Adipocyte (in vitro differentiated cells): ENCODE data around the gene ALOX15.
"Not testable (repeated sequence)": the region's sequence is repeated elsewhere in the genome, so short reads cannot be mapped to it uniquely, and the experiment has no call there.

Experiments used
- DNase-seq: peaks from one replicate; pipeline ENCODE4 v3.0.0-alpha.2; 2015; ENCODE audit warnings: low read depth
- H3K27me3 ChIP-seq: replicated peaks from 2 replicates; pipeline ENCODE4 v1.7.0; 2013; ENCODE audit warnings: mild to moderate bottlenecking, low read length, moderate library complexity; ENCODE audit not compliant: control insufficient read depth, insufficient read depth
- H3K36me3 ChIP-seq: 2 replicates; pipeline ENCODE4 v1.7.0; 2013; ENCODE audit warnings: low read length, mild to moderate bottlenecking, moderate library complexity; ENCODE audit not compliant: control insufficient read depth, insufficient read depth, severe bottlenecking
- H3K4me1 ChIP-seq: 2 replicates; pipeline ENCODE4 v1.7.0; 2013; ENCODE audit warnings: mild to moderate bottlenecking, low read length, moderate library complexity; ENCODE audit not compliant: control insufficient read depth, insufficient read depth
- H3K4me3 ChIP-seq: 2 replicates; pipeline ENCODE4 v1.7.0; 2013; ENCODE audit warnings: mild to moderate bottlenecking, low read length, moderate library complexity
- H3K9ac ChIP-seq: 2 replicates; pipeline ENCODE4 v1.7.0; 2013; ENCODE audit warnings: mild to moderate bottlenecking, low read length, moderate library complexity
- H3K9me3 ChIP-seq: 2 replicates; pipeline ENCODE4 v1.7.0; 2013; ENCODE audit warnings: mild to moderate bottlenecking, low read length, moderate library complexity; ENCODE audit not compliant: control insufficient read depth

ALOX15 gene

GRCh38 chr17:4610656-4611055 lies 30.8 kb downstream of the ALOX15 start:
- Histone ChIP-seq H3K4me3 (no peak overlapping the region), H3K4me1 (peaks cover 14% of the 10 kb centered on the region), H3K27me3 (peaks cover 22% of the 10 kb centered on the region), H3K9me3 (no peaks in the 10 kb centered on the region), H3K36me3 (no peaks in the 10 kb centered on the region), H3K9ac (no peak overlapping the region)
- DNase-seq = no peak

GRCh38 chr17:4610162-4610561 lies 31.3 kb downstream of the ALOX15 start:
- Histone ChIP-seq H3K36me3 (no peaks in the 10 kb centered on the region), H3K4me3 (no peak overlapping the region), H3K9me3 (no peaks in the 10 kb centered on the region), H3K27me3 (peaks cover 22% of the 10 kb centered on the region), H3K4me1 (peaks cover 17% of the 10 kb centered on the region), H3K9ac (no peak overlapping the region)
- no peak for DNase-seq

- no peak for DNase-seq
- H3K4me3 ChIP-seq = no peak overlapping the region
- peaks cover 22% of the 10 kb centered on the region for H3K27me3 ChIP-seq
- H3K9ac ChIP-seq = no peak overlapping the region
- H3K9me3 ChIP-seq = no peaks in the 10 kb centered on the region
- H3K36me3 ChIP-seq = no peaks in the 10 kb centered on the region
- peaks cover 18% of the 10 kb centered on the region for H3K4me1 ChIP-seq
Measured at GRCh38 chr17:4609761-4610160, 31.7 kb downstream of the ALOX15 start.

GRCh38 chr17:4607773-4608187 lies 33.7 kb downstream of the ALOX15 start:
- Histone ChIP-seq H3K36me3 (no peaks in the 10 kb centered on the region), H3K4me3 (no peak overlapping the region), H3K27me3 (peaks cover 17% of the 10 kb centered on the region), H3K9ac (no peak overlapping the region), H3K4me1 (peaks cover 25% of the 10 kb centered on the region), H3K9me3 (no peaks in the 10 kb centered on the region)
- peak; percentile 60 for DNase-seq

GRCh38 chr17:4607261-4607741 lies 34.2 kb downstream of the ALOX15 start:
- H3K4me1 ChIP-seq = peaks cover 25% of the 10 kb centered on the region
- no peak for DNase-seq
- H3K36me3 ChIP-seq = no peaks in the 10 kb centered on the region
- H3K4me3 ChIP-seq = no peak overlapping the region
- H3K9me3 ChIP-seq = no peaks in the 10 kb centered on the region
- peaks cover 17% of the 10 kb centered on the region for H3K27me3 ChIP-seq
- no peak overlapping the region for H3K9ac ChIP-seq

- Histone ChIP-seq H3K4me1 (peaks cover 25% of the 10 kb centered on the region), H3K4me3 (no peak overlapping the region), H3K27me3 (peaks cover 17% of the 10 kb centered on the region), H3K9ac (no peak overlapping the region), H3K36me3 (no peaks in the 10 kb centered on the region), H3K9me3 (no peaks in the 10 kb centered on the region)
- no peak for DNase-seq
Measured at GRCh38 chr17:4605826-4606225, 35.7 kb downstream of the ALOX15 start.

- H3K9me3 ChIP-seq, H3K9ac ChIP-seq, H3K4me3 ChIP-seq, H3K36me3 ChIP-seq, DNase-seq, H3K27me3 ChIP-seq: not testable (repeated sequence)
- peaks cover 30% of the 10 kb centered on the region for H3K4me1 ChIP-seq
Measured at GRCh38 chr17:4604736-4605135, 36.7 kb downstream of the ALOX15 start.

- peaks cover 3% of the 10 kb centered on the region for H3K27me3 ChIP-seq
- no peaks in the 10 kb centered on the region for H3K36me3 ChIP-seq
- no peaks in the 10 kb centered on the region for H3K9me3 ChIP-seq
- H3K4me3 ChIP-seq = no peak overlapping the region
- DNase-seq = peak; percentile 83
- H3K4me1 ChIP-seq = peaks cover 36% of the 10 kb centered on the region
- no peak overlapping the region for H3K9ac ChIP-seq
Measured at GRCh38 chr17:4604111-4604644, 37.3 kb downstream of the ALOX15 start.

GRCh38 chr17:4602041-4602440 lies 39.4 kb downstream of the ALOX15 start:
- no peak overlapping the region for H3K4me3 ChIP-seq
- H3K4me1 ChIP-seq = peaks cover 36% of the 10 kb centered on the region
- H3K9me3 ChIP-seq = no peaks in the 10 kb centered on the region
- no peak overlapping the region for H3K9ac ChIP-seq
- no peaks in the 10 kb centered on the region for H3K36me3 ChIP-seq
- DNase-seq = no peak
- H3K27me3 ChIP-seq = peaks cover under 1% of the 10 kb centered on the region

GRCh38 chr17:4601326-4601725 lies 40.2 kb downstream of the ALOX15 start:
- Histone ChIP-seq H3K27me3 (peaks cover 6% of the 10 kb centered on the region), H3K9ac (no peak overlapping the region), H3K4me1 (peaks cover 36% of the 10 kb centered on the region), H3K36me3 (no peaks in the 10 kb centered on the region), H3K9me3 (no peaks in the 10 kb centered on the region), H3K4me3 (no peak overlapping the region)
- DNase-seq = no peak

GRCh38 chr17:4600563-4600962 lies 40.9 kb downstream of the ALOX15 start:
- Histone ChIP-seq H3K4me3 (no peak overlapping the region), H3K9me3 (no peaks in the 10 kb centered on the region), H3K27me3 (peaks cover 8% of the 10 kb centered on the region), H3K9ac (no peak overlapping the region), H3K36me3 (no peaks in the 10 kb centered on the region), H3K4me1 (peaks cover 32% of the 10 kb centered on the region)
- DNase-seq = no peak
